GM18499 (cell line): ENCODE data around the gene DAP3.
A peak's percentile ranks its signal among the peaks of the same experiment; 100 is the strongest.
"Not testable (repeated sequence)": the region's sequence is repeated elsewhere in the genome, so short reads cannot be mapped to it uniquely, and the experiment has no call there.

Experiments
- ATAC-seq: cut with Tn5 transposase; IDR thresholded peaks from one replicate; pipeline ENCODE4 v1.9.1; 2021; ENCODE audit warnings: moderate number of reproducible peaks; ENCODE audit not compliant: insufficient read depth, unreplicated experiment

DAP3 gene

DNA sequence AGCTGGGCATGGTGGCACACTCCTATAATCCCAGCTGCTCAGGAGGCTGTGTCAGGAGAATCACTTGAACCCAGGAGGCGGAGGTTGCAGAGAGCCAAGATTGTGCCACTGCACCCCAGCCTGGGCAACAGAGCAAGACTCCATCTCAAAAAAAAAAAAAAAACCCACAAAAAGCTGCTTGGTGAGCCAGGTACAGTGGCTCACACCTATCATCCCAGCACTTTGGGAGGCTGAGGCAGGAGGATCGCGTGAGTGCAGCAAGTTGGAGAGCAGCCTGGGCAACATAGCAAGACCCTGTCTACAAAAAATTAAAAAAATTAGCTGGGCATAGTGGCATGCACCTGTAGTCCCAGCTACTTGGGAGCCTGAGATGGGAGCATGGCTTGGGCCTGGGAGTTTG lies 26.2 kb downstream of the DAP3 start:
- ATAC-seq: not testable (repeated sequence)

- ATAC-seq: no peak
These were observed 26.9 kb downstream of the DAP3 start for GRCh38 chr1:155715777-155716176.

GRCh38 chr1:155717041-155717440 lies 28.1 kb downstream of the DAP3 start:
- no peak for ATAC-seq

DNA sequence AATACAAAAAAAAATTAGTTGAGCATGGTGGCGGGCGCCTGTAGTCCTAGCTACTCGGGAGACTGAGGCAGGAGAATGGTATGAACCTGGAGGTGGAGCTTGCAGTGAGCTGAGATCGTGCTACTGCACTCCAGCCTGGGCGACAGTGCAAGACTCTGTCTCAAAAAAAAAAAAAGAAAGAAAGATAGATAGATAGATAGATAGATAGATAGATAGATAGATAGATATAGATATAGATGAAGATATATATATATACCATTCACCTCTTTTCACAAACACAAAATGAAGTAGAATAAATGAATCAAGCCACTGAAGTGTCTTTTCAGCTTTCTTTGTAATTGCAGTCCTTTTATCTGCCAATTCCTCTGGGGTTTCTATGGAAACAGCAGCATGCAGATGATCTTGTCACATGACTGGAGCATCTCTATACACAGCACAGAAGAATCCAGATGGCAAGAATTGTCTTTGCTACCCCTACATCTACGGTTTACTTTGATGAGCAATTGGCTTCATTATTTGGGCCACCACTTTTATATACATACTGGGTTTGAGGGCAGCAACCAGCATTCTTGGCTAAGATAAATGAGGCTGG lies 29.7 kb downstream of the DAP3 start:
- not testable (repeated sequence) for ATAC-seq

- no peak for ATAC-seq
These were observed 30.8 kb downstream of the DAP3 start for GRCh38 chr1:155719703-155720102.

GRCh38 chr1:155725142-155725541 lies 36.3 kb downstream of the DAP3 start:
- no peak for ATAC-seq

GRCh38 chr1:155729031-155729898 lies 40.4 kb downstream of the DAP3 start:
- no peak for ATAC-seq

DNA sequence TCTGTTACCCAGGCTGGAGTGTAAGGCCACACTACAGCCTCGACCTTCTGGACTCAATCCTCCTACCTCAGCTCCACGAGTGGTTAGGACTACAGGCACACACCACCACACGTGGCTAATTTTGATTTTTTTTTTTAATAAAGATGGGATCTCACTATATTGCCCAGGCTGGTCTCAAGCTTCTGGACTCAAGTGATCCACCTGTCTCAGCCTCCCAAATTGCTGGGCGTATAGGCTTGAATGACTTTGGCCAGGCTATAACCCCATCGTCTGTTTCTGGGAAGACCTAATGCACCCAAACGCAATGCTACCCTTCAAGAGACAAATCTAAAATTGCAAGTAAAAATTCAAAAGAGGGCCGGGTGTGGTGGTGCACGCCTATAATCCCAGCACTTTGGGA lies 52.1 kb downstream of the DAP3 start:
- ATAC-seq: no peak

DNA sequence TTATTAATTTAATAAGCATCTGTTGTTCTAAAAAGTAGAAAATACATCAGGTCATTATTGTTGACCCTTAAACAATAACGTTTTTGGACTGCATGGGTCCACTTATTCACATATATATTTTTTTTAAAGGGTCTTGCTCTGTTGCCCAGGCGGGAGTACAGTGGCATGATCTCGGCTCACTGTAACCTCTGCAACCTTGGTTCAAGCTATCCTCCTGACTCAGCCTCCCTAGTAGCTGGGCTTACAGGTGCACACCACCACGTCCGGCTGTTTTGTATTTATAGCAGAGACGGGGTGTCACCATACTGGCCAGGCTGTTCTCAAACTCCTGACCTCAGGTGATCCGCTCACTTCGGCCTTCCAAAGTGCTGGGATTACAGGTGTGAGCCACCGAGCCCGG lies 53.0 kb downstream of the DAP3 start:
- ATAC-seq: no peak

GRCh38 chr1:155744711-155745283 lies 55.9 kb downstream of the DAP3 start:
- no peak for ATAC-seq

DNA sequence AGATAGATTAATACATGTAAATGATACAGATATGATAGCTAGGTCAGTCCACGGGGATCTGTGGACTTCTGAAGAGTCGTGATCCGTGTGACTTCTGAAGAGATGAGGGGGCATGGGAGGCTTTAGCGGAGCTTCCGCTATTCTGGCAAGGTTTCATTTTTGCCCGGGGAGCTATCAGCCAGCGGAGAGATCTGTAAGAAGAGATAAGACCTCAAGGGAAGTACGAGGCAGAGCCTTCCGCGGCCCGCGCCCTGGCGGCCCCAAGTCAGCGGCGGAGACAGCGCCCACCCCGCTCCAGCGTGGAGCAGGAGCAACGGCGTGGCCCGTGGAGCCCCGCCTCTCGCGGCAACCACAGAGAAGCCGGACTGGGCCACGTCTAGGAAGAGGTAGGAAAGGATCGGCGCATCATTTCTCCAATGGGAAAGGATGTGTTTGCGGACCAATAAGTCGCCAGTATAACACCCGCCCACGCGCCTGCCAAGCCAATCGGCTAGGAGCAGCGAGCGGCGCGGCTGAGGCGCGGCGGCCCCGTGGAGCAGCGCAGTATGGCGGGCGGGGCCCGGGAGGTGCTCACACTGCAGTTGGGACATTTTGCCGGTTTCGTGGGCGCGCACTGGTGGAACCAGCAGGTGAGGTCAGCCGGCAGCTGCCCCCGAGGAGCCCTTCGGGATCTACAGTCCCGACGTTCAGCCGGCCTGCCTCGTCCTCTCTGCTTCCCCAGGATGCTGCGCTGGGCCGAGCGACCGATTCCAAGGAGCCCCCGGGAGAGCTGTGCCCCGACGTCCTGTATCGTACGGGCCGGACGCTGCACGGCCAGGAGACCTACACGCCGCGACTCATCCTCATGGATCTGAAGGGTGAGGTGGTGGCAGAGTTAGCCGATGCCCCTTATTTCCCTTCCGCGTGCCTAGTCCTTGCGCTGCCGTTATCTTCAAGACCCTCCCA lies 56.7 kb downstream of the DAP3 start:
- ATAC-seq: peak; percentile 73

DNA sequence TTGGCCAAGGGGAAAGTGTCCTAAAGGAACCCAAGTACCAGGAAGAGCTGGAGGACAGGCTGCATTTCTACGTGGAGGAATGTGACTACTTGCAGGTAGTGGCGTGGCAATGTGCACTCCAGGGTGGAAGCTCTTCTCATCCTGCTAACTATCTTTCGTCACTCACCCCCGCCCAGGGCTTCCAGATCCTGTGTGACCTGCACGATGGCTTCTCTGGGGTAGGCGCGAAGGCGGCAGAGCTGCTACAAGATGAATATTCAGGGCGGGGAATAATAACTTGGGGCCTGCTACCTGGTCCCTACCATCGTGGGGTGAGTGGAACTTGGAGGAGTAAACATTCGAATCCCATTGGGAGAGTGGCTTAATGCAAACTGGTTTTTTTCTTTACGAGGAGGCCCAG lies 58.7 kb downstream of the DAP3 start:
- ATAC-seq: not testable (repeated sequence)

- not testable (repeated sequence) for ATAC-seq
These were observed 59.2 kb downstream of the DAP3 start for GRCh38 chr1:155748141-155748540.

DNA sequence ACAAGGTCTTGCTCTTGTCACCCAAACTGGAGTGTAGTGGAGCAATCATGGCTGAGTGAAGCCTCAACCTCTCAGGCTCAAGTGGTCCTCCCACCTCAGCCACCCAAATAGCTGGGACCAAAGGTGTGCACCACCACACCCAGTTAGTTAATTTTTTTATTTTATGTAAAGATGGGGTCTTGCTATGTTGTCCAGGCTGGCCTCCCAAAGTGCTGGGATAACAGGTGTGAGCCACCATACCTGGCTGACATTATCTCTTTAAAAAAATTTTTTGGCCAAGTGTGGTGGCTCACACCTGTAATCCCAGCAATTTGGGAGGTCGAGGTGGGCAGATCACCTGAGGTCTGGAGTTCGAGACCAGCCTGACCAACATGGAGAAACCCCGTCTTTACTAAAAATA lies 70.1 kb downstream of the DAP3 start:
- ATAC-seq: not testable (repeated sequence)

DNA sequence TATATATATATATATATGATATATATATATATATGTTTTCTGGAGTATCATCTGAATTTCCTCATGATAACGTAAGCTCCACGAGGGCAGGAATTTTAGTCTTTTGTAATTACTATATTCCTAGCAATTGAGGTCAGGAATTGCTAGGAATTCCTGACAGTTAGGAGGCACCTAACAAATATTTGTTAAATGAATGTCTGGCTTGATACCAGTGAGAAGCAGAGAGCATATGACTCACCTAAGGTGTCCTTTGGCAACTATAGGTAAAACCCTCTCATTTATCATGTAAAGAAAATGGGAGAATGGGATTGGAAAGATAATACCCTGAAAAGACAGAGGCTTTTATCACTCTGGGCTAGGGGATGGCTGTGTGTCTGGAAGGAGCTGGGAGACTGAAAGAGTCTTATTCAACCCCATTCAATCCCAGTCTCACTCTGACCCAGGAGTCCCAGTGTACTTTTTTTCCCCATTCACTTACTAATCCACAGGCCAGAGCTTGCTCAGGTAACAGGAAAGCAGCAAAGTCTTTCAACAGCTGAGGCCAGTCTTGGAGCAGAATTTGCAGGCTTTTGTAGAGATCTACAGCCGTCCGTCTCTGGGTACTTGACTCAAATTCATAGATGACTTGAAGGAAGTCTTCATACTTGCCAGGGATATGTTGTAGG lies 71.2 kb downstream of the DAP3 start:
- ATAC-seq: no peak

DNA sequence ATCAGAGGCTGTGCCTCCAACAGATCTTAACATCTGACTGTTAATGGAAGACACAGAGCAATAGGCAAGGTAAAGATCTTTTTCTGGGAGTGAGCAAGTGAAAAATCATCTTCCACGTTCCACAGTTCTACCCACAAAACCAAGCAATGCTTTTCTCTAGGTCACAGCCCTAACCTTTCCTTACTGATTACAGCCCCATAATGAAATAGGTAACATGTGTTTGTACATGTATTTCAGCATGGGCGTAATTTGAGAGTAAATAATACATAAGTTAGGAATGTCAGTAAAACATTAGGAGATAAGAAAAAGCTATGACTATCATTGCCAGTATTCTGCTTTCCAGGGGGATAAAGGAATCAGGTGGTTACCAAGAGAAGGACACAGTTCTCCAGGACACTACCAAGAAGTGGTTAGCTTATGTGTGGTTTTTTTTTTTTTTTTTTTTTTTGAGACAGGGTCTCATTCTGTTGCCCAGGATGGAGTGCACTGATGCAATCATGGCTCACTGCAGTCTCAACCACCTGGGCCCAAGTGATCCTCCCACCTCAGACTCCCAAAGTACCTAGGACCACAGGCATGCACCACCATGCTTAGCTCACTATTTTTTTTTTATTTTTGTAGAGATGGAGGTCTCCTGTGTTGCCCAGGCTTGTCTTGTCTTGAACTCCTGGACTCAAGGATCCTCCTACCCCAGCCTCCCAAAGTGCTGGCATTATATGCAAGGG lies 72.0 kb downstream of the DAP3 start:
- ATAC-seq: no peak

DNA sequence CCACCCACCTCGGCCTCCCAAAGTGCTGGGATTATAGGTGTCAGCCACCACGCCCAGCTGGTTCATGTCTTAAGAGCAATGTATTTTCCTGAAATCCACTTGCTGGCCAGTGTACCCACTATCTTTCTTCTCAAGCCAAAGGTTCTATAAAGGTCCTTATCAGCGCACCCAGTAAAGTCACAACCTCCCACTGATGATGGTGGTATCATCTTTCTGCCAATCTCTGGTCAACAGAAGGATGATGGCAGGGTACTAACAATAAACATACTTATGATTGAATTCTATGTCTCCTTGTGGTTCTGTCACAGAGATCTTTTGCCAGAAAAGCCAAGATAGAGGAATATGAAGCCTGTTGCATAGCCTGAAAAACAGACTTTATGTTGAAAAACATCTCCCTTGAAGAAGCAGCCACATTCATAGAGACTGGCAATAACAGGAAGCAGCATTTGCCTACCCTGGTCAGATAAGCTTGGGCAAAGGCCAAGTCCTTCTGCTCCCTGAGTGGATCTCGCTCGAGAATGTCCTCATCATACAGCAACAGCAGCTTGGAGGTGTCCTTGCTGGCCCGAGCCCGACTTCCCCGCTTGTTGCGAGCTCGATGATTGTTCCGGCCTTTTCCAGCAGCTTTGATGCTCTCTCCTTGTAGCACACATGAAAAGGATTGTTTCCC lies 73.0 kb downstream of the DAP3 start:
- no peak for ATAC-seq

GRCh38 chr1:155763090-155763815 lies 74.4 kb downstream of the DAP3 start:
- ATAC-seq: not testable (repeated sequence)
